K562 (cell line): ENCODE measurements around the gene MILR1. TPM values are rescaled to one million over a fixed set of nuclear protein-coding genes. Genes with fewer than 3 reads are reported as not detected.

Source experiments
- ARID1B ChIP-seq: fragments of 450-650 bp; IDR thresholded peaks from 2 replicates; pipeline ENCODE4 v1.6.1; 2016; ENCODE audit warnings: antibody characterized with exemption, mild to moderate bottlenecking, inconsistent platforms
- CHD4 ChIP-seq: fragments of 200-600 bp; sonication (generic); IDR thresholded peaks from 3 replicates; pipeline ENCODE4 v1.6.1; 2012; ENCODE audit warnings: low read depth, mild to moderate bottlenecking, mixed read lengths, low read length, inconsistent platforms; ENCODE audit not compliant: insufficient read depth, insufficient replicate concordance, poor library complexity, severe bottlenecking
- ERF ChIP-seq: fragments of 450-650 bp; formaldehyde crosslinking; IDR thresholded peaks from 2 replicates; pipeline ENCODE4 v1.4.0; 2020; ENCODE audit warnings: mild to moderate bottlenecking, mixed read lengths
- ESRRB ChIP-seq: fragments of 250-450 bp; sonication (Bioruptor Pico); IDR thresholded peaks from 2 replicates; pipeline ENCODE4 v1.5.0; 2020; ENCODE audit warnings: mild to moderate bottlenecking, moderate library complexity, borderline replicate concordance
- FOSL1 ChIP-seq: fragments of 200-800 bp; sonication (Bioruptor generic); conservative IDR thresholded peaks from 2 replicates; pipeline ENCODE4 v1.6.1; 2016; ENCODE audit warnings: missing genetic modification characterization, missing compliant biosample characterization
- GABPB1 ChIP-seq: sonication (generic); formaldehyde crosslinking; IDR thresholded peaks from 2 replicates; pipeline ENCODE4 v1.8.0; 2022; ENCODE audit warnings: mild to moderate bottlenecking, missing genetic modification reagents
- JUNB ChIP-seq: fragments of 450-650 bp; formaldehyde crosslinking; conservative IDR thresholded peaks from 2 replicates; pipeline ENCODE4 v1.4.0; 2020; ENCODE audit warnings: mild to moderate bottlenecking
- LCOR ChIP-seq: sonication (generic); formaldehyde crosslinking; IDR thresholded peaks from 2 replicates; pipeline ENCODE4 v1.8.0; 2022; ENCODE audit warnings: mild to moderate bottlenecking, missing genetic modification reagents
- MNT ChIP-seq, 2 experiments: fragments of 450-650 bp; conservative IDR thresholded peaks; 2 replicates each; pipeline ENCODE4 v1.6.1; 2017; ENCODE audit warnings: mild to moderate bottlenecking in 2 of 2, moderate library complexity in 2 of 2
- MTA1 ChIP-seq: fragments of 450-650 bp; IDR thresholded peaks from 2 replicates; pipeline ENCODE4 v1.6.1; 2017; ENCODE audit warnings: borderline replicate concordance
- NFXL1 ChIP-seq: fragments of 450-650 bp; formaldehyde crosslinking; IDR thresholded peaks from 2 replicates; pipeline ENCODE4 v1.4.0; 2021; ENCODE audit warnings: mild to moderate bottlenecking
- PHF8 ChIP-seq: fragments of 200-600 bp; sonication (generic); IDR thresholded peaks from 2 replicates; pipeline ENCODE4 v1.6.1; 2012; ENCODE audit warnings: mixed run types, mild to moderate bottlenecking, inconsistent platforms, low read length, moderate library complexity, borderline replicate concordance
- PKNOX1 ChIP-seq: fragments of 450-650 bp; IDR thresholded peaks from 2 replicates; pipeline ENCODE4 v1.6.1; 2016
- TAF1 ChIP-seq: IDR thresholded peaks from 2 replicates; pipeline ENCODE4 v1.6.1; 2011; ENCODE audit warnings: mild to moderate bottlenecking, low read length, moderate library complexity; ENCODE audit not compliant: insufficient read depth, control insufficient read depth, severe bottlenecking; ENCODE audit errors: extremely low read depth
- TCFL5 ChIP-seq: fragments of 250-450 bp; sonication (Bioruptor Pico); conservative IDR thresholded peaks from 2 replicates; pipeline ENCODE4 v1.6.1; 2021; ENCODE audit warnings: mild to moderate bottlenecking, moderate library complexity, matching md5 sums
- TOE1 ChIP-seq, 2 experiments: fragments of 450-650 bp in 1 of 2; sonication (generic) in 1 of 2; formaldehyde crosslinking in 1 of 2; IDR thresholded peaks; 2 replicates each; pipeline versions ENCODE4 v1.7.1 to v1.8.0; 2016 to 2022; ENCODE audit warnings: borderline replicate concordance in 2 of 2, mild to moderate bottlenecking in 2 of 2, antibody characterized with exemption in 1 of 2, inconsistent platforms in 1 of 2, low read depth in 1 of 2, missing genetic modification reagents in 1 of 2, moderate library complexity in 1 of 2
- USF1 ChIP-seq: sonication (generic); formaldehyde crosslinking; IDR thresholded peaks from 2 replicates; pipeline ENCODE4 v1.9.0; 2022; ENCODE audit warnings: mild to moderate bottlenecking, missing genetic modification reagents
- ZBTB9 ChIP-seq: fragments of 450-650 bp; formaldehyde crosslinking; IDR thresholded peaks from 2 replicates; pipeline ENCODE4 v1.4.0; 2020; ENCODE audit warnings: mild to moderate bottlenecking, moderate library complexity
- ZNF354B ChIP-seq: fragments of 250-450 bp; sonication (Bioruptor Pico); IDR thresholded peaks from 2 replicates; pipeline ENCODE4 v1.4.0; 2020
- polyA plus RNA-seq, 8 experiments: library from polyadenylated mRNA; depleted of rRNA in 4 of 8; stranded (reverse) in 5 of 8; unstranded in 3 of 8; fragments of >200 nt; fragmentation: Nextera tagmentation in 2 of 8; fragmentation: Illumina TruSeq in 1 of 8; extraction: Ambion mirVana in 2 of 8; extraction: Trizol in 1 of 8; gene quantifications; 2 replicates each; pipeline versions ENCODE4 v1.2.1 to v1.2.3, GENCODE V29; 2011 to 2014; ENCODE audit warnings: inconsistent platforms in 1 of 8, missing spikeins in 1 of 8
- total RNA-seq, 7 experiments: library from RNA; depleted of rRNA in 6 of 7; stranded (reverse); fragments of >200 nt in 6 of 7; fragmentation: Illumina TruSeq in 2 of 7; extraction: Trizol in 2 of 7; gene quantifications; 2 replicates each; pipeline versions ENCODE4 v1.2.1 to v1.2.3, GENCODE V29; 2011 to 2021; ENCODE audit warnings: low replicate concordance in 1 of 7
- TF ChIP-seq, protein P1 (sequence below): IDR thresholded peaks from 3 replicates; pipeline ENCODE4 v1.6.1; 2011; ENCODE audit warnings: borderline replicate concordance, mild to moderate bottlenecking; ENCODE audit not compliant: insufficient read length, insufficient read depth

MILR1 gene
- total and polyA plus RNA-seq, 9 of the 15 experiments (the other 6 are each of a cell fraction or from before 2014, with no cell fraction given), result 3.8 to 14.1 (median 7.1) TPM

DNA sequence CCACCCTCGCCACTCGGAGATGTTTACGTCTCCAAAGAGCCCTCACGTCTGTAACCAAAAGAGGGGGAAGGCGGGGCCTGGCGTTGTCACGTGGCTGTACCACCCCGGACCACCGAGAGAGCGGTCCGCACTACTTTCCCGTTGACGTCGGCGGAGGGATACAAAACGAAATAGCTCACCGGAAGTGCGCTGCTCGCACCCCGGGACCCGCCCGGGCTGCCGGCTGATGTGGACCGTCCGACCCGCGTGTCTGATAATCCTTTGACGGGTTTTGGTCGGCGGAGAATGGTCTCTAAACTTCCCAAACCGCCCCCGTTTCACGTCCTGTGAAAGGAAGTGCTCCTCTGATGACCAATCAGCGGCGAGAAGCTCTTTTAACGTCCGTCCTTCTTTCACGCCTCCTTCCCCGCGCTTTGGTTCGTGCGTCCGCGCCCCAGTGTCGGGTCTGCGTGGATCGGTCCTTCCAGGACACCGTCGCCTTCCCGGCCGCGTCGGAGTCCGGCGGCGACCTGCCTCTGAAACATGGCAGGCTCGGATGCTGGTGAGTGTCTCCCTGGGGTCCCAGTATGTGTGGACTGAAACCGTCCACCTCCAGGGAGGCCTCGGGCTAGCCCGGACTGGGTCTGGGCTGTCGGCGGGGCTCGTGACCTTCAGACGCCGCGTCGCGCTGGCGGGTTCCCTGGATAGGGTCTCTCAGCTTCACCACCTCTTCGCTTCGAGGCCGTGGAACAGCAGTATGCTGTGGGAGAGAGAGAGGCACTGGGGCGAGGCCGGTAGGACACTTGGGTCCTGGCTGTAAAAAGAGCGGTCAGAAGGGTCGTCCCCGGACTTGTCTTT lies 57.9 kb downstream of the MILR1 start, which contains the start of gene CEP95 (continued):
- TF ChIP-seq, protein P1, sequence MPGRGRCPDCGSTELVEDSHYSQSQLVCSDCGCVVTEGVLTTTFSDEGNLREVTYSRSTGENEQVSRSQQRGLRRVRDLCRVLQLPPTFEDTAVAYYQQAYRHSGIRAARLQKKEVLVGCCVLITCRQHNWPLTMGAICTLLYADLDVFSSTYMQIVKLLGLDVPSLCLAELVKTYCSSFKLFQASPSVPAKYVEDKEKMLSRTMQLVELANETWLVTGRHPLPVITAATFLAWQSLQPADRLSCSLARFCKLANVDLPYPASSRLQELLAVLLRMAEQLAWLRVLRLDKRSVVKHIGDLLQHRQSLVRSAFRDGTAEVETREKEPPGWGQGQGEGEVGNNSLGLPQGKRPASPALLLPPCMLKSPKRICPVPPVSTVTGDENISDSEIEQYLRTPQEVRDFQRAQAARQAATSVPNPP, result no peak
- TF ChIP-seq FOSL1 (tag), result 0 out of 2 replicates have a peak, but pooled peaks have one; percentile 34
- TF ChIP-seq USF1 (CRISPR knock-in tag), result peak; percentile 94
- TF ChIP-seq CHD4, result peak; percentile 44
- TF ChIP-seq NFXL1 (CRISPR knock-in tag), result no peak
- no peak for TF ChIP-seq TCFL5
- no peak for TF ChIP-seq ZBTB9 (CRISPR knock-in tag)
- no peak for TF ChIP-seq ZNF354B (CRISPR knock-in tag)
- TF ChIP-seq ARID1B, result peak; percentile 22; the same call in 1 of the 2 replicates
- peak; percentile 95 to 97 for TF ChIP-seq MNT (conservative IDR thresholded peaks at IDR 0.05)
- TF ChIP-seq LCOR (CRISPR knock-in tag), result 0 out of 2 replicates have a peak, but pooled peaks have one; percentile 1
- TF ChIP-seq PKNOX1, result peak; percentile 69
- peak; percentile 71 for TF ChIP-seq MTA1
- TF ChIP-seq PHF8, result peak; percentile 77
- no peak for TF ChIP-seq JUNB (CRISPR knock-in tag)
- peak; percentile 93 for TF ChIP-seq GABPB1 (CRISPR knock-in tag)
- TF ChIP-seq TOE1 (IDR thresholded peaks at IDR 0.05; ENCODE audit: borderline replicate concordance), result peak; percentile 86
- no peak for TF ChIP-seq TOE1 (CRISPR knock-in tag; IDR thresholded peaks at IDR 0.05; ENCODE audit: borderline replicate concordance, low read depth)
- TF ChIP-seq TAF1, result peak; percentile 76
- no peak for TF ChIP-seq ESRRB
- no peak for TF ChIP-seq ERF (CRISPR knock-in tag)
